ENCODE results near the gene CFAP97D2.

GRCh38 chr13:114269281-114269770 lies 90.3 kb downstream of the CFAP97D2 start:
- TF ChIP-seq, protein P1, sequence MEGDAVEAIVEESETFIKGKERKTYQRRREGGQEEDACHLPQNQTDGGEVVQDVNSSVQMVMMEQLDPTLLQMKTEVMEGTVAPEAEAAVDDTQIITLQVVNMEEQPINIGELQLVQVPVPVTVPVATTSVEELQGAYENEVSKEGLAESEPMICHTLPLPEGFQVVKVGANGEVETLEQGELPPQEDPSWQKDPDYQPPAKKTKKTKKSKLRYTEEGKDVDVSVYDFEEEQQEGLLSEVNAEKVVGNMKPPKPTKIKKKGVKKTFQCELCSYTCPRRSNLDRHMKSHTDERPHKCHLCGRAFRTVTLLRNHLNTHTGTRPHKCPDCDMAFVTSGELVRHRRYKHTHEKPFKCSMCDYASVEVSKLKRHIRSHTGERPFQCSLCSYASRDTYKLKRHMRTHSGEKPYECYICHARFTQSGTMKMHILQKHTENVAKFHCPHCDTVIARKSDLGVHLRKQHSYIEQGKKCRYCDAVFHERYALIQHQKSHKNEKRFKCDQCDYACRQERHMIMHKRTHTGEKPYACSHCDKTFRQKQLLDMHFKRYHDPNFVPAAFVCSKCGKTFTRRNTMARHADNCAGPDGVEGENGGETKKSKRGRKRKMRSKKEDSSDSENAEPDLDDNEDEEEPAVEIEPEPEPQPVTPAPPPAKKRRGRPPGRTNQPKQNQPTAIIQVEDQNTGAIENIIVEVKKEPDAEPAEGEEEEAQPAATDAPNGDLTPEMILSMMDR (IDR thresholded peaks at IDR 0.05; ENCODE audit: poor library complexity), result no peak
- TF ChIP-seq EZH2 (IDR thresholded peaks at IDR 0.05; ENCODE audit: borderline replicate concordance), result no peak
